NT2/D1 (cell line): Measurements from ENCODE around the gene PHACTR3.

ENCODE experiments used
- DNase-seq: peaks from one replicate; pipeline ENCODE4 v3.0.0-alpha.2; 2011; ENCODE audit warnings: low read depth, low spot score
- H3K27me3 ChIP-seq: 2 replicates; pipeline ENCODE4 v1.6.0; 2011; ENCODE audit warnings: mild to moderate bottlenecking; ENCODE audit not compliant: insufficient read length, insufficient read depth
- H3K36me3 ChIP-seq: 2 replicates; pipeline ENCODE4 v1.6.1; 2011; ENCODE audit warnings: mild to moderate bottlenecking, low read length, mixed read lengths; ENCODE audit not compliant: insufficient read depth, insufficient read length
- H3K4me1 ChIP-seq: 2 replicates; pipeline ENCODE4 v1.5.1; 2011; ENCODE audit not compliant: insufficient read depth, insufficient read length
- H3K4me3 ChIP-seq: 2 replicates; pipeline ENCODE4 v1.5.1; 2011; ENCODE audit warnings: low read depth; ENCODE audit not compliant: insufficient read length
- H3K9ac ChIP-seq: 2 replicates; pipeline ENCODE4 v1.6.0; 2011; ENCODE audit warnings: low read depth; ENCODE audit not compliant: insufficient read length
- H3K9me3 ChIP-seq: 2 replicates; pipeline ENCODE4 v1.5.1; 2011; ENCODE audit warnings: mild to moderate bottlenecking, low read length; ENCODE audit not compliant: insufficient read depth
- SUZ12 ChIP-seq: IDR thresholded peaks from 2 replicates; pipeline ENCODE4 v1.6.1; 2011; ENCODE audit not compliant: insufficient read length, insufficient read depth; ENCODE audit errors: extremely low read depth
- YY1 ChIP-seq: IDR thresholded peaks from 2 replicates; pipeline ENCODE4 v1.6.1; 2011; ENCODE audit not compliant: insufficient read length, insufficient read depth
- ZNF274 ChIP-seq: IDR thresholded peaks from 2 replicates; pipeline ENCODE4 v1.6.1; 2011; ENCODE audit warnings: mild to moderate bottlenecking, low read depth, low read length

Gene PHACTR3

GRCh38 chr20:59585714-59586409 lies 18.5 kb upstream of the PHACTR3 start:
- TF ChIP-seq SUZ12 (no peak), ZNF274 (no peak), YY1 (no peak)
- Histone ChIP-seq H3K4me3 (no peak overlapping the region), H3K4me1 (peaks cover 4% of the 10 kb centered on the region), H3K36me3 (no peaks in the 10 kb centered on the region), H3K27me3 (peaks cover 29% of the 10 kb centered on the region), H3K9ac (no peak overlapping the region), H3K9me3 (no peaks in the 10 kb centered on the region)
- DNase-seq: no peak

- H3K27me3 ChIP-seq: peaks cover 29% of the 10 kb centered on the region
- peaks cover 4% of the 10 kb centered on the region for H3K4me1 ChIP-seq
- H3K36me3 ChIP-seq: no peaks in the 10 kb centered on the region
- H3K9ac ChIP-seq: no peak overlapping the region
- no peak for DNase-seq
- H3K4me3 ChIP-seq: no peak overlapping the region
- no peaks in the 10 kb centered on the region for H3K9me3 ChIP-seq
- TF ChIP-seq SUZ12 (no peak), YY1 (no peak), ZNF274 (no peak)
Measured at GRCh38 chr20:59586613-59587012, 17.7 kb upstream of the PHACTR3 start.

- no peak for TF ChIP-seq ZNF274
- no peak for TF ChIP-seq YY1
- no peak for TF ChIP-seq SUZ12
- Histone ChIP-seq H3K36me3 (no peaks in the 10 kb centered on the region), H3K9me3 (no peaks in the 10 kb centered on the region), H3K27me3 (peaks cover 24% of the 10 kb centered on the region), H3K4me1 (peaks cover 4% of the 10 kb centered on the region), H3K9ac (no peak overlapping the region), H3K4me3 (no peak overlapping the region)
- no peak for DNase-seq
Measured at GRCh38 chr20:59587570-59587969, 16.8 kb upstream of the PHACTR3 start.

GRCh38 chr20:59588236-59588855 lies 16.0 kb upstream of the PHACTR3 start:
- no peak for DNase-seq
- no peak overlapping the region for H3K9ac ChIP-seq
- no peaks in the 10 kb centered on the region for H3K9me3 ChIP-seq
- H3K4me3 ChIP-seq: no peak overlapping the region
- no peaks in the 10 kb centered on the region for H3K36me3 ChIP-seq
- H3K4me1 ChIP-seq: peaks cover 2% of the 10 kb centered on the region
- TF ChIP-seq SUZ12 (no peak), ZNF274 (no peak), YY1 (no peak)
- H3K27me3 ChIP-seq: peaks cover 26% of the 10 kb centered on the region

- Histone ChIP-seq H3K4me3 (no peak overlapping the region), H3K27me3 (peaks cover 30% of the 10 kb centered on the region), H3K9ac (no peak overlapping the region), H3K9me3 (no peaks in the 10 kb centered on the region), H3K36me3 (no peaks in the 10 kb centered on the region), H3K4me1 (peaks cover 2% of the 10 kb centered on the region)
- DNase-seq: no peak
- TF ChIP-seq YY1 (no peak), ZNF274 (no peak), SUZ12 (no peak)
Measured at GRCh38 chr20:59589086-59589684, 15.2 kb upstream of the PHACTR3 start.

- H3K4me1 ChIP-seq: no peaks in the 10 kb centered on the region
- H3K9me3 ChIP-seq: no peaks in the 10 kb centered on the region
- H3K9ac ChIP-seq: no peak overlapping the region
- no peak overlapping the region for H3K4me3 ChIP-seq
- no peak for DNase-seq
- TF ChIP-seq ZNF274: no peak
- TF ChIP-seq YY1: no peak
- TF ChIP-seq SUZ12: no peak
- no peaks in the 10 kb centered on the region for H3K36me3 ChIP-seq
- peaks cover 28% of the 10 kb centered on the region for H3K27me3 ChIP-seq
Measured at GRCh38 chr20:59591061-59591460, 13.3 kb upstream of the PHACTR3 start.

GRCh38 chr20:59596690-59597089 lies 7.7 kb upstream of the PHACTR3 start:
- Histone ChIP-seq H3K36me3 (no peaks in the 10 kb centered on the region), H3K27me3 (peaks cover 50% of the 10 kb centered on the region), H3K9ac (no peak overlapping the region), H3K9me3 (no peaks in the 10 kb centered on the region), H3K4me1 (peaks cover 7% of the 10 kb centered on the region), H3K4me3 (no peak overlapping the region)
- no peak for DNase-seq
- no peak for TF ChIP-seq SUZ12
- TF ChIP-seq YY1: no peak
- TF ChIP-seq ZNF274: no peak
